Fibroblast of upper back skin (primary cell): ENCODE data around the gene SAA4.

Experiments used
- DNase-seq: peaks from one replicate; pipeline ENCODE4 v3.0.0-alpha.2; 2013

The SAA4 gene

GRCh38 chr11:18188796-18189195 is 47.8 kb downstream of the SAA4 start:
- no peak for DNase-seq
